Measurements from ENCODE around the gene GPR78.

DNA sequence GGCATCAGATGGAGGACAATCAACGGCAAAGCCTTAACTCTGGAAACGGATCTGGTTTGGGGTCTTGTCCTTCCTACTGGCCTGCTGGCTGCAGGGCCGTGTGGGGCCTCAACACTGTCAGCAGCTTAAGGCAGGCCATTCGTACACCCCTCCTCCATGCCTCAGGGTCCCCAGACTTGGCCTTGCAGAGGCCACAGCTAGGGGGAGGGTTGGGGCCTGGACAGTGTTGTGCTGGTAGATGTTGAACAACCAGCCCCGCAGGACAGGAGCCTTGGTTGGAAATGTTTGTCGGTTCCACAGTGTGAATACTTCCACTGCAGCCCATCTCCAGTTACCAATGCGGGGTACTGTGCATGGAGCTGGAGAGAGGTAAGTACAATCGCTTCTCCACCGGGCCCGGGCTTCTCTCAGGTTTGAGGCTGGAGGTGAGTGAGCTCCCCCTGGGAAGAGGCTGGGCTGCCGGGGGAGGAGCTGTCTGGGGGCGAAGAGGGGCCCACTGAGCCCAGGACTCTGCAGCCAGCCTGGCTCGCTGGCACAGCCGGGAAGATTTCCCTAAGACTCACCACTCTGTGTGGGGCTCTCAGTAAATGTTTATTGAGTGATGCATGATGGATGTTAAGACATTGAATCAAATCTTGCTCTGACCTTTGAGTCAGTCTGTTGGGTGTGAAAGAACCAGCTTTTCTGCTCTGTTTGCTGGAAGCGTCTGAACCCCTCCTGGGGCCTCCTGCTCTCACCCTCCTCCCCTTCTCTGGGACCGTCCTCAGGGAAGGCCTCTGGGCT lies 19.7 kb upstream of the GPR78 start:
- TF ChIP-seq, protein P1, sequence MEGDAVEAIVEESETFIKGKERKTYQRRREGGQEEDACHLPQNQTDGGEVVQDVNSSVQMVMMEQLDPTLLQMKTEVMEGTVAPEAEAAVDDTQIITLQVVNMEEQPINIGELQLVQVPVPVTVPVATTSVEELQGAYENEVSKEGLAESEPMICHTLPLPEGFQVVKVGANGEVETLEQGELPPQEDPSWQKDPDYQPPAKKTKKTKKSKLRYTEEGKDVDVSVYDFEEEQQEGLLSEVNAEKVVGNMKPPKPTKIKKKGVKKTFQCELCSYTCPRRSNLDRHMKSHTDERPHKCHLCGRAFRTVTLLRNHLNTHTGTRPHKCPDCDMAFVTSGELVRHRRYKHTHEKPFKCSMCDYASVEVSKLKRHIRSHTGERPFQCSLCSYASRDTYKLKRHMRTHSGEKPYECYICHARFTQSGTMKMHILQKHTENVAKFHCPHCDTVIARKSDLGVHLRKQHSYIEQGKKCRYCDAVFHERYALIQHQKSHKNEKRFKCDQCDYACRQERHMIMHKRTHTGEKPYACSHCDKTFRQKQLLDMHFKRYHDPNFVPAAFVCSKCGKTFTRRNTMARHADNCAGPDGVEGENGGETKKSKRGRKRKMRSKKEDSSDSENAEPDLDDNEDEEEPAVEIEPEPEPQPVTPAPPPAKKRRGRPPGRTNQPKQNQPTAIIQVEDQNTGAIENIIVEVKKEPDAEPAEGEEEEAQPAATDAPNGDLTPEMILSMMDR (conservative IDR thresholded peaks at IDR 0.05 in 1 of 2, IDR thresholded peaks at IDR 0.05 in 1 of 2; ENCODE audit: low read depth in 1 of 2, low read length in 2 of 2) = no peak
- no peak for TF ChIP-seq EZH2 (IDR thresholded peaks at IDR 0.05; ENCODE audit: low read length, missing control alignments)

Measured in fibroblast of lung (primary cell).